Measurements from ENCODE around the gene CHAT. TPM values are rescaled to one million over a fixed set of nuclear protein-coding genes. Genes with fewer than 3 reads are reported as not detected.

Gene CHAT
- total RNA-seq, 1 experiment from 2014 or later: not detected

DNA sequence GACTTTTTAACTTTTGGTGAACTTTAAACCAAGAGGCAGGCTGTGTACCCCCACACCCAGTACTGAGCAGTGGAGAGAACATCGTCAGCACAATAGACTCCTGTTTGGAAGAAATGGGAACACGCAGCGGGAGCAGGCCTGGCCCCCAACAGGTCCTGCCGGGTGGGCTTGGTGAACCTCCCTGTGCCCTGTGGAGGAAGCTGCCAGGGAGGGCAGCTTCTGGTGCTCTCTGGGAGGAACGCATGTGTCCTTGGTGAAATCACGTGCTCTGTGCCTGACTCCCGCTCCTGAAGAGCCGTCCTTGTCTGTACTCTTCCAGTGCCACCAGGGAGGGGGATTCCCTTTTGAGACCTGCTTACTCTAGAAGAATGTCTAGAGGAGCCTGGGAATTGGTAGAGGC is 31.6 kb downstream of the CHAT start:
- DNase-seq (ENCODE audit: low read depth): no peak
- in situ Hi-C loops (cut with HindIII; ENCODE audit: low pct_unique_long_range_greater_than_20kb, low sequenced_read_pairs): no loop called here

DNA sequence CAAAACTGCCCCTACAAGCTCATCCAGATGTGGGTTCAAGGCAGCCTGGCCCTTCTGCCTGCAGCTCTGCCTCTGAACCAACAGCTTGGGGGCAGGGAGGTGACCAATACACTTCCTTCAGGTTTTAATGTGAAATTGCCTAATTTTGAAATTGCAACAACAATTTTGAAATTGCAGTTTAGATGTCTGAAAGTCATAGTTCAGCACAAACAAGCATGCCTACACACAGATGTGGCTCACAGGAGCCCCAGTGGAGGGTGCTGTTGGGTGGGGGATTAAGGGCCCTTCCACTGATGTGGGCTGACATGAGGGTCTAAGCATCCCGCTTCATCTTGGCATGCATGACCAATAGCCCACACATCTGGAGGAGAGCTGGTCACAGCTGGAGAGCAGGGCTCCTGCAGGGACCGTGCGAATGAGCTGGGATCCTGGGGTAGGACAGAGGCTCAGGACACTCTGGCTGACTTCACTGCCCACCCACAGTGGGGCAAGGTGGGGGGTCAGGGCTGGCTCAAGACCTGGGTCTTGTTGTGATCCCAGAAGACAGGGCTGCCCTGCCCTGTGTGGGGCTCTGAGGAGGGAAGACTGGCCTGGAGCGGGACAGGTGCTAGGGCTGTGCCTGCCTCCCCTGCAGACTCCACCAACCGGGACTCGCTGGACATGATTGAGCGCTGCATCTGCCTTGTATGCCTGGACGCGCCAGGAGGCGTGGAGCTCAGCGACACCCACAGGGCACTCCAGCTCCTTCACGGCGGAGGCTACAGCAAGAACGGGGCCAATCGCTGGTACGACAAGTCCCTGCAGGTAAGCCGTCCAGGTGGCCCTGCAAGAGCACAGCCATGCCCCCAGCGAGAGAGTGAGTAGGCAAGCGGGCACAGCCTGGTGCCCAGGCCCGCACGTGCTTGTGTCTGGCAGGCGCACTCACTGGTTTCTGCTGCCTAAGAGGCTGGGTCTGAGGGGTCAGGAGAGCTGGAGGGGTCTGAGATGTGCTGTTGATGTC is 32.3 kb downstream of the CHAT start:
- in situ Hi-C loops (cut with HindIII; ENCODE audit: low pct_unique_long_range_greater_than_20kb, low sequenced_read_pairs): no loop called here
- DNase-seq (ENCODE audit: low read depth): no peak

DNA sequence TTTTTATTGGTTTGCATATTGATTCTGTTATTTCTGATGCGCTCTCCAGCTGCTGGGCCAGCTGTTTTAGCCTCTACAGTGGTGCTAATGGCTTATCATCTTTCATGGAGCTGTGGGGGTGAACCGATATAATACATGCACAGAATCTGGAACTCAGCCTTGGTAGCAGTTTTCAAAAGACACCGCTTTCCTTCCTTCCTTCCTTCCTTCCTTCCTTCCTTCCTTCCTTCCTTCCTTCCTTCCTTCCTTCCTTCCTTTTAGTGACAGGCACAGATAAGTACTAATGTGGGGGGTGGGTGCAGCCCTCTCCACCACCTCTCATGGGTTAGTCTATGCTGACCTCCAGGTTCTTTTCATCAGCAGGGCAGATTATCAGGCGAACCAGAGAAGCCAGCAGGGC is 33.7 kb downstream of the CHAT start:
- in situ Hi-C loops (cut with HindIII; ENCODE audit: low pct_unique_long_range_greater_than_20kb, low sequenced_read_pairs): no loop called here
- no peak for DNase-seq (ENCODE audit: low read depth)

- no peak for DNase-seq (ENCODE audit: low read depth)
These were observed 34.4 kb downstream of the CHAT start for GRCh38 chr10:49647985-49648795.

DNA sequence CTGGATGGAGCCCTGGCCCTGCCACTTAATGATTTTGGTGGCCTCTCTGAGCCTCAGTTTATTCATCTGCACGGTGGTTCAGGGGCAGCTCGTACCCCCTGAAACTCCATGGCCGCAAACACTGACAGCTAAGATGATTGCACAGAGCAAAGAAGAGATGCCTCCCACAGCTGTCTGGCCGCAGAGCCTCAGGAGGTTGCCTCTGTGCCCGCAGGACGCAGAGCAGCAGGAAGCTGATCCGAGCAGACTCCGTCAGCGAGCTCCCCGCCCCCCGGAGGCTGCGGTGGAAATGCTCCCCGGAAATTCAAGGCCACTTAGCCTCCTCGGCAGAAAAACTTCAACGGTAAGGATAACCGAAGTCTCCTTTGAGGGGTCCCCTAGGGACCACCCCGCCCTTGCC is 35.5 kb downstream of the CHAT start:
- in situ Hi-C loops (cut with HindIII; ENCODE audit: low pct_unique_long_range_greater_than_20kb, low sequenced_read_pairs): no loop called here
- no peak for DNase-seq (ENCODE audit: low read depth)

More at GRCh38 chr10:49647985-49648795, 34.4 kb downstream of the CHAT start:
- in situ Hi-C loops (cut with HindIII; ENCODE audit: low pct_unique_long_range_greater_than_20kb, low sequenced_read_pairs): no loop called here

- in situ Hi-C loops (cut with HindIII; ENCODE audit: low pct_unique_long_range_greater_than_20kb, low sequenced_read_pairs): no loop called here
- DNase-seq (ENCODE audit: low read depth): no peak
These were observed 36.3 kb downstream of the CHAT start for GRCh38 chr10:49649936-49650723.

- no peak for DNase-seq (ENCODE audit: low read depth)
- in situ Hi-C loops (cut with HindIII; ENCODE audit: low pct_unique_long_range_greater_than_20kb, low sequenced_read_pairs): no loop called here
These were observed 36.8 kb downstream of the CHAT start for GRCh38 chr10:49650724-49651034.

DNA sequence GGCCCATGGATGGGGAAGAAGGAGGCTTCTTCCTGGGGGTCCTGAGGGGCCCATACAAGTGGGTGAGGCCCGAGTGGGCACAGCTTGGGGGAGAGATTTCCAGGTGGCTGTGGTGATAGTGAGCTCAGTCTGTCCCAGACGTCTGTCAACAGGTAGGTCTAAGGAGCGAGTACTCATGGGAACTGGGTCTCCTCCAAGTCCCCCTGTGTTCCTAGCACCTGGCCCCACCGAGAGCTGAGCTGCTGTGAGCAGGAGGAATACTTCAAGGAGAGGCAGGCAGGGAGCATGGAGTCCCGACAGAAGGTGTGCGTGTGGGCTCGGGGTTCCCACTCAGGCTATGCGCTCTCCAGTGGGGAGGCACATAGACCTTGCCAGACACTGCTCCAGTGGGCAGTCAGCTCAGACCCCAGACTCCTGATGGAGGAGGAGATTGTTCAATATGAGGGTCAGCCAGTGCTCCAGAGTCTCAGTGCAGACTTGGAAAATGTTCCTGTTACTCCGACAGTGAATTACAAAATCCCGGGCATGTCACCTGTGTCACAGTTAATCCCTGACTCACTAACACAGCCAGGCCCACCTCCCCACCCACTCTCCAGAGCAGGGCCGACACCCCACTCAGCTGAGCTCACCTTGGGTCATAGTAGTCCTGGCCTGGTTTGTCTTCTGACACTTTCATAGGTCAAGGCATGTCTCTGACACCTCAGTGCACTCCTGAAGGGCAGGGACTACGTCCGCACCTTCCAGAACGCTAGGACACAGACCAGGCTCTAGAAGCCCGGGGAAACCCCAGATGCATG is 37.4 kb downstream of the CHAT start:
- in situ Hi-C loops (cut with HindIII; ENCODE audit: low pct_unique_long_range_greater_than_20kb, low sequenced_read_pairs): no loop called here
- DNase-seq (ENCODE audit: low read depth): no peak

- in situ Hi-C loops (cut with HindIII; ENCODE audit: low pct_unique_long_range_greater_than_20kb, low sequenced_read_pairs): no loop called here
- DNase-seq (ENCODE audit: low read depth): no peak
These were observed 38.1 kb downstream of the CHAT start for GRCh38 chr10:49651917-49652316.

DNA sequence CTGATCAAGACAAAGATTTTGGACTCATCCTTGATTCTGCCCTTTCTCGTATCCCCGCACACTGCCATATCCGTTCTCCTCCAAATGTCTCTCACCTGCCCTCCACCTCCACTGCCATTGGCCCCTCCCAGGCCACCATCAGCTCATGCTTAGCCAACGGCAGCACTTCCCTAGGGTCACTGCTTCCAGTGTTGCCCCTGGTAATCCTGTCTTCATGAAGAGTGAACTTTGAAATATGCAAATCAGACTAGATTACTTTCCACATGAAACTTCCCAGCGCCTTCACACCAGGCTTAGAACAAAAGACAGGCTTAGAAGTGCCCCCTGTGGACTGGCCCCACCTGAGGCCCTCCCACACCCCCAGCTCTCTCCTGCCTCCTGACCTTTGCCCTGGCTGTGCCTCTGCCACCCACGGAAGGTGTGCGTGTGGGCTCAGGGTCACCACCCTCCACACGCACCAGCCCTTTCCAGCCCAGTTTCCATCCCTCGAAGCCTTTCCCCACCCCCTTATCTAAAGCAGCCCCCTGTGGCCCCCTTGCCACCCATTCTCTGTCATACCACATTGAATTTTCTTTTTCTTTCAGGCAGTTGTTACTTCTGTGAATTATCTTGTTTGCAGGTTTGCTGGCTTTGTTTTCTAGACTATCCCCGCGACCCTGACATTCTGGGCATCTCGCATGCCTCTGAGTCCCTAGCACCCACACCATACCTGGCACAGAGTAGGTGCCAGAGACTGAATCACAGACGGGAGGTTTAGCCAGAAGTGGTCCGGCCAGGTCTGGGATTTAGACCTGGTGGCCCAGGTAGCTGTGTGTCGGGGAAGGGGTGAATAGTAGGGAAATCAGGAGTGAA is 38.8 kb downstream of the CHAT start:
- in situ Hi-C loops (cut with HindIII; ENCODE audit: low pct_unique_long_range_greater_than_20kb, low sequenced_read_pairs): no loop called here

GRCh38 chr10:49653273-49653929 is 39.6 kb downstream of the CHAT start:
- in situ Hi-C loops (cut with HindIII; ENCODE audit: low pct_unique_long_range_greater_than_20kb, low sequenced_read_pairs): no loop called here
- DNase-seq (ENCODE audit: low read depth): no peak

More for the DNA sequence above, 38.8 kb downstream of the CHAT start:
- no peak for DNase-seq (ENCODE audit: low read depth)

GRCh38 chr10:49654036-49654693 is 40.3 kb downstream of the CHAT start:
- in situ Hi-C loops (cut with HindIII; ENCODE audit: low pct_unique_long_range_greater_than_20kb, low sequenced_read_pairs): no loop called here
- DNase-seq (ENCODE audit: low read depth): no peak

DNA sequence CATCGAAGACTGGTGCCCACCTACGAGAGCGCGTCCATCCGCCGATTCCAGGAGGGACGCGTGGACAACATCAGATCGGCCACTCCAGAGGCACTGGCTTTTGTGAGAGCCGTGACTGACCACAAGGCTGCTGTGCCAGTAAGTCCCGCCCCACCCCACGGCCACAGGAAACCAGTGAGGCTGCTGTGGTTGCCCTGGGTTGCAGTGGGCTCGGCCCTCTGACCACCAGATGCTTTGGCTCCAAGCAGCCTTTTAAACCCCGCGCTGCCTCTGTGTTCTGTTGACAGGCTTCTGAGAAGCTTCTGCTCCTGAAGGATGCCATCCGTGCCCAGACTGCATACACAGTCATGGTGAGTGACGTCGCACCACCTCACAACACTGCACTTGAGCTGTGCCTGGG is 41.3 kb downstream of the CHAT start:
- in situ Hi-C loops (cut with HindIII; ENCODE audit: low pct_unique_long_range_greater_than_20kb, low sequenced_read_pairs): no loop called here
- DNase-seq (ENCODE audit: low read depth): no peak

- in situ Hi-C loops (cut with HindIII; ENCODE audit: low pct_unique_long_range_greater_than_20kb, low sequenced_read_pairs): no loop called here
- DNase-seq (ENCODE audit: low read depth): no peak
These were observed 43.1 kb downstream of the CHAT start for GRCh38 chr10:49656845-49657493.

GRCh38 chr10:49657606-49658005 is 43.8 kb downstream of the CHAT start:
- in situ Hi-C loops (cut with HindIII; ENCODE audit: low pct_unique_long_range_greater_than_20kb, low sequenced_read_pairs): no loop called here
- DNase-seq (ENCODE audit: low read depth): no peak

All from Caki2 (cell line).